Ascending aorta (tissue), 2 donors: ENCODE results near the gene NEK7. TPM values are rescaled to one million over a fixed set of nuclear protein-coding genes. Genes with fewer than 3 reads are reported as not detected.

Source experiments
- DNase-seq, 2 donors: peaks; one replicate each; pipeline ENCODE4 v3.0.0-alpha.2; 2019; ENCODE audit warnings: low spot score in 2 of 2
- H3K27ac ChIP-seq, 2 donors: fragments of 200-600 bp; sonication (generic); one replicate each; pipeline ENCODE4 v1.5.1; 2016 to 2017; ENCODE audit warnings: mild to moderate bottlenecking in 1 of 2
- H3K27me3 ChIP-seq: fragments of 200-600 bp; sonication (generic); one replicate; pipeline ENCODE4 v1.5.1; 2017
- H3K36me3 ChIP-seq, 2 donors: fragments of 200-600 bp; sonication (generic); one replicate each; pipeline ENCODE4 v1.5.1; 2016
- H3K4me1 ChIP-seq, 2 donors: fragments of 200-600 bp; sonication (generic); one replicate each; pipeline ENCODE4 v1.5.1; 2016 to 2017; ENCODE audit warnings: mild to moderate bottlenecking in 1 of 2
- H3K4me3 ChIP-seq, 2 donors: fragments of 200-600 bp; sonication (generic); one replicate each; pipeline ENCODE4 v1.5.1; 2016 to 2017; ENCODE audit warnings: mild to moderate bottlenecking in 1 of 2
- H3K9me3 ChIP-seq, 2 donors: fragments of 200-600 bp; sonication (generic); one replicate each; pipeline ENCODE4 v1.5.1; 2016
- CTCF ChIP-seq, 3 experiments: fragments of 200-600 bp in 2 of 3; fragments of 450-650 bp in 1 of 3; sonication (generic) in 2 of 3; IDR thresholded peaks; one replicate each; pipeline ENCODE4 v1.5.1; 2016 to 2019; ENCODE audit warnings: antibody characterized with exemption in 3 of 3, mild to moderate bottlenecking in 1 of 3, moderate library complexity in 1 of 3
- intact Hi-C: fragments of 100-400 bp; cut with DNase I; formaldehyde crosslinking; loops from one replicate; pipeline ENCODE4 v1.15.1; 2023
- total RNA-seq: library from RNA; depleted of rRNA; stranded (reverse); fragments of >200 nt; gene quantifications from one replicate; pipeline ENCODE4 v1.1.0, GENCODE V29; 2016

NEK7 gene
- total RNA-seq, 1 donor from 2014 or later = 43.6 TPM

- Histone ChIP-seq H3K27me3 (no peaks in the 10 kb centered on the region), H3K27ac (no peak overlapping the region), H3K4me1 (peaks cover 0 to 30% of the 10 kb centered on the region in 2 donors), H3K36me3 (no peaks in the 10 kb centered on the region), H3K9me3 (no peaks in the 10 kb centered on the region), H3K4me3 (no peak overlapping the region)
- no peak for TF ChIP-seq CTCF (IDR thresholded peaks at IDR 0.05)
- DNase-seq = no peak
- intact Hi-C loops = no loop called here
Observed at GRCh38 chr1:198271467-198271866, 114.7 kb downstream of the NEK7 start.

GRCh38 chr1:198272492-198272891, 115.7 kb downstream of the NEK7 start:
- H3K36me3 ChIP-seq = no peaks in the 10 kb centered on the region
- H3K4me3 ChIP-seq = no peak overlapping the region
- TF ChIP-seq CTCF (IDR thresholded peaks at IDR 0.05) = no peak
- H3K4me1 ChIP-seq = peaks cover 0 to 30% of the 10 kb centered on the region in 2 donors
- intact Hi-C loops = no loop called here
- no peak for DNase-seq
- H3K27ac ChIP-seq = no peak overlapping the region
- no peaks in the 10 kb centered on the region for H3K27me3 ChIP-seq
- H3K9me3 ChIP-seq = no peaks in the 10 kb centered on the region

GRCh38 chr1:198273748-198274295, 117.0 kb downstream of the NEK7 start:
- Histone ChIP-seq H3K36me3 (no peaks in the 10 kb centered on the region), H3K4me1 (peaks cover 0 to 20% of the 10 kb centered on the region in 2 donors), H3K27ac (no peak overlapping the region), H3K4me3 (no peak overlapping the region), H3K27me3 (no peaks in the 10 kb centered on the region), H3K9me3 (no peaks in the 10 kb centered on the region)
- DNase-seq = no peak
- TF ChIP-seq CTCF (IDR thresholded peaks at IDR 0.05) = no peak
- intact Hi-C loops = no loop called here

GRCh38 chr1:198275597-198275996, 118.8 kb downstream of the NEK7 start:
- H3K4me1 ChIP-seq = peaks cover 0 to 13% of the 10 kb centered on the region in 2 donors
- no peak for TF ChIP-seq CTCF (IDR thresholded peaks at IDR 0.05)
- DNase-seq = no peak
- intact Hi-C loops = no loop called here
- H3K36me3 ChIP-seq = no peaks in the 10 kb centered on the region
- no peaks in the 10 kb centered on the region for H3K27me3 ChIP-seq
- H3K27ac ChIP-seq = no peak overlapping the region
- no peak overlapping the region for H3K4me3 ChIP-seq
- H3K9me3 ChIP-seq = no peaks in the 10 kb centered on the region

- DNase-seq = no peak
- H3K4me1 ChIP-seq = peaks cover 0 to 13% of the 10 kb centered on the region in 2 donors
- no peaks in the 10 kb centered on the region for H3K9me3 ChIP-seq
- no peaks in the 10 kb centered on the region for H3K36me3 ChIP-seq
- no peak overlapping the region for H3K4me3 ChIP-seq
- H3K27ac ChIP-seq = no peak overlapping the region
- intact Hi-C loops = no loop called here
- no peak for TF ChIP-seq CTCF (IDR thresholded peaks at IDR 0.05)
- no peaks in the 10 kb centered on the region for H3K27me3 ChIP-seq
Observed at GRCh38 chr1:198276241-198276640, 119.4 kb downstream of the NEK7 start.

- H3K27me3 ChIP-seq = no peaks in the 10 kb centered on the region
Observed at GRCh38 chr1:198278943-198279342, 122.1 kb downstream of the NEK7 start.

More at GRCh38 chr1:198278943-198279342, 122.1 kb downstream of the NEK7 start:
- H3K27ac ChIP-seq = no peak overlapping the region
- TF ChIP-seq CTCF (IDR thresholded peaks at IDR 0.05) = no peak
- no peak for DNase-seq
- no peaks in the 10 kb centered on the region for H3K9me3 ChIP-seq
- no peaks in the 10 kb centered on the region for H3K36me3 ChIP-seq
- H3K4me3 ChIP-seq = no peak overlapping the region
- intact Hi-C loops = no loop called here
- no peaks in the 10 kb centered on the region for H3K4me1 ChIP-seq
